GM21526 (cell line): Measurements from ENCODE around the gene RWDD1.

Source experiments
- ATAC-seq: cut with Tn5 transposase; IDR thresholded peaks from one replicate; pipeline ENCODE4 v1.9.1; 2021; ENCODE audit warnings: moderate library complexity; ENCODE audit not compliant: unreplicated experiment, low FRiP score

Gene RWDD1

GRCh38 chr6:116557893-116558292, 13.4 kb upstream of the RWDD1 start:
- no peak for ATAC-seq

- ATAC-seq, result no peak
Observed at GRCh38 chr6:116560130-116560529, 11.2 kb upstream of the RWDD1 start.

- ATAC-seq, result no peak
Observed at GRCh38 chr6:116561377-116562018, 9.8 kb upstream of the RWDD1 start.

- no peak for ATAC-seq
Observed at GRCh38 chr6:116562019-116562403, 9.3 kb upstream of the RWDD1 start.

GRCh38 chr6:116562614-116563013, 8.7 kb upstream of the RWDD1 start:
- no peak for ATAC-seq

GRCh38 chr6:116563830-116564229, 7.5 kb upstream of the RWDD1 start:
- ATAC-seq, result no peak

GRCh38 chr6:116564311-116564710, 7.0 kb upstream of the RWDD1 start:
- no peak for ATAC-seq

GRCh38 chr6:116564921-116565872, 6.1 kb upstream of the RWDD1 start:
- no peak for ATAC-seq

- ATAC-seq, result no peak
Observed at GRCh38 chr6:116568111-116568510, 3.2 kb upstream of the RWDD1 start.

- ATAC-seq, result no peak
Observed at GRCh38 chr6:116568821-116569755, 2.2 kb upstream of the RWDD1 start.

- no peak for ATAC-seq
Observed at GRCh38 chr6:116571683-116572000, 338 bp downstream of the RWDD1 start.

- ATAC-seq, result no peak
Observed at GRCh38 chr6:116572162-116572561, 858 bp downstream of the RWDD1 start.

GRCh38 chr6:116575227-116575626, 3.9 kb downstream of the RWDD1 start:
- no peak for ATAC-seq

- ATAC-seq, result no peak
Observed at GRCh38 chr6:116577486-116577885, 6.2 kb downstream of the RWDD1 start.

- ATAC-seq, result no peak
Observed at GRCh38 chr6:116578335-116578734, 7.0 kb downstream of the RWDD1 start.

GRCh38 chr6:116579143-116579542, 7.8 kb downstream of the RWDD1 start:
- ATAC-seq, result no peak

- no peak for ATAC-seq
Observed at GRCh38 chr6:116580198-116580597, 8.9 kb downstream of the RWDD1 start.

GRCh38 chr6:116586276-116586675, 15.0 kb downstream of the RWDD1 start:
- no peak for ATAC-seq

- no peak for ATAC-seq
Observed at GRCh38 chr6:116586738-116587137, 15.4 kb downstream of the RWDD1 start.

- ATAC-seq, result no peak
Observed at GRCh38 chr6:116595247-116595646, 23.9 kb downstream of the RWDD1 start.

- ATAC-seq, result no peak
Observed at GRCh38 chr6:116596815-116597214, 25.5 kb downstream of the RWDD1 start.
